IgD-negative memory B cell (primary cell): ENCODE data around the gene FAAH. TPM values are rescaled to one million over a fixed set of nuclear protein-coding genes. Genes with fewer than 3 reads are reported as not detected.

Experiments
- H3K27ac Mint-ChIP-seq, 3 donors: one replicate each; pipeline ENCODE4 v1.8.0; 2020 to 2022; ENCODE audit warnings: mild to moderate bottlenecking in 3 of 3, mixed read lengths in 3 of 3, moderate library complexity in 1 of 3
- H3K27me3 Mint-ChIP-seq: one replicate; pipeline ENCODE4 v1.8.0; 2021; ENCODE audit warnings: mixed read lengths
- H3K36me3 Mint-ChIP-seq: one replicate; pipeline ENCODE4 v1.8.0; 2020; ENCODE audit warnings: mild to moderate bottlenecking, mixed read lengths
- H3K4me1 Mint-ChIP-seq, 3 donors: one replicate each; pipeline ENCODE4 v1.8.0; 2020 to 2022; ENCODE audit warnings: mixed read lengths in 3 of 3, mild to moderate bottlenecking in 1 of 3
- H3K4me3 Mint-ChIP-seq, 4 donors: one replicate each; pipeline ENCODE4 v1.8.0; 2020 to 2022; ENCODE audit warnings: mild to moderate bottlenecking in 4 of 4, mixed read lengths in 4 of 4, moderate library complexity in 3 of 4
- H3K9me3 Mint-ChIP-seq, 3 donors: one replicate each; pipeline ENCODE4 v1.8.0; 2020 to 2021; ENCODE audit warnings: mixed read lengths in 3 of 3, mild to moderate bottlenecking in 1 of 3
- polyA plus RNA-seq: library from polyadenylated mRNA; unstranded; fragments of 300-500 nt; fragmentation: Illumina TruSeq; gene quantifications from one replicate; pipeline ENCODE4 v1.2.3, GENCODE V29; 2021

FAAH gene
- polyA plus RNA-seq, 1 donor from 2014 or later, result 1.2 TPM

- Mint-ChIP-seq H3K4me3 (no peak overlapping the region), H3K27ac (no peak overlapping the region)
Observed at GRCh38 chr1:46379996-46380395, 14.1 kb upstream of the FAAH start.

GRCh38 chr1:46380508-46380907 lies 13.6 kb upstream of the FAAH start:
- H3K27ac Mint-ChIP-seq, result no peak overlapping the region
- peaks cover 2% of the 10 kb centered on the region for H3K27me3 Mint-ChIP-seq
- peaks cover 10% of the 10 kb centered on the region for H3K36me3 Mint-ChIP-seq
- no peaks in the 10 kb centered on the region for H3K4me1 Mint-ChIP-seq
- peaks cover 3 to 7% (median 3%) of the 10 kb centered on the region in 3 donors for H3K9me3 Mint-ChIP-seq
- H3K4me3 Mint-ChIP-seq, result no peak overlapping the region

More at GRCh38 chr1:46379996-46380395, 14.1 kb upstream of the FAAH start:
- H3K4me1 Mint-ChIP-seq, result no peaks in the 10 kb centered on the region
- H3K9me3 Mint-ChIP-seq, result peaks cover 2 to 7% (median 3%) of the 10 kb centered on the region in 3 donors
- peaks cover 2% of the 10 kb centered on the region for H3K27me3 Mint-ChIP-seq
- peaks cover 10% of the 10 kb centered on the region for H3K36me3 Mint-ChIP-seq

DNA sequence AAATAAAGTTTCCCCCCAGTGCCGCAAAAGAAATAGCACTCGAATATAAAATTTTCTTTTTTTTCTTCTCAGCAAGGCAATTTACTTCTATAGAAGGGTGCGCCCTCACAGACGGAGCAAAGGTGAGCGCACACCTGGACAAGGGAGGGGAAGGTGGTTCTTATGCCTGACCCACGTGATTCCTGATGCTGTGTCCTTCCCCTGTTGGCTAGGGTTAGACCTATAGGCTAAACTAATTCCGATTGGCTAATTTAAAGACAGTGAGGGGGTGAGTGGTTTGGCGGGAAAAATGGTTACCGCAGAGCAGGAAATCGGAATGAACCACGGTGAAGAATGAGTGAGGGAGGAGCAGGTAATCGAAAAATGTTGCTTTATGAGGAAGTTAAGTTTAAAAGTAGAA lies 607 bp upstream of the FAAH start:
- H3K27me3 Mint-ChIP-seq, result peaks cover 22% of the 10 kb centered on the region
- H3K27ac Mint-ChIP-seq, result no peak overlapping the region
- peak overlapping the region in 2 of 4 donors; percentile 79 for H3K4me3 Mint-ChIP-seq
- peaks cover 6 to 12% (median 7%) of the 10 kb centered on the region in 3 donors for H3K9me3 Mint-ChIP-seq
- peaks cover 0 to 4% (median 3%) of the 10 kb centered on the region in 3 donors for H3K4me1 Mint-ChIP-seq
- peaks cover 2% of the 10 kb centered on the region for H3K36me3 Mint-ChIP-seq

DNA sequence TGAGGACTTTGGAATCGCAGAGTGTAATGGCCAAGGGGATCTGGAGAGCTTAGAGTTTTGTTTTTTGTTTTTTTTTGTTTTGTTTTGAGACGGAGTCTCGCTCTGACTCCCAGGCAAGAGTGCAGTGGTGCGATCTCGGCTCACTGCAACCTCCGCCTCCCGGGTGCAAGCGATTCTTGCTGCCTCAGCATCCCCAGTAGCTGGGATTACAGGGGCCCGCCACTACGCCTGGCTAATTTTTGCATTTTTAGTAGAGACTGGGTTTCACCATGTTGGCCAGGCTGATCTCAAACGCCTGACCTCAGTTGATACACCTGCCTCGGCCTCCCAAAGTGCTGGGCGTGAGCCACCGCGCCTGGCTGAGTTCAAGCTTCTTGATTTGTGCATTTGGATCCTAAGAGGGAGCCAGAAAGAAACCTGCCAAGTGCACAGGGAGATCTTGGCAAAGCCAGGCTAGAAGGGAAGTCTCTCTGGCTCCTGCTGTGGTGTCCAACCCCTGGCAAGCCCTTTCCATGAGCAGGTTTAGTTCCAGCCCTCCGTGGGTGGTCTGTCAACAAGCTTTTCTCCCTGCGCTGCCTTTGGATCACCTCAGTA lies 852 bp downstream of the FAAH start:
- H3K9me3 Mint-ChIP-seq, result peaks cover 6 to 12% (median 7%) of the 10 kb centered on the region in 3 donors
- H3K36me3 Mint-ChIP-seq, result peaks cover 2% of the 10 kb centered on the region
- H3K4me1 Mint-ChIP-seq, result peaks cover 0 to 4% (median 3%) of the 10 kb centered on the region in 3 donors
- H3K27ac Mint-ChIP-seq, result no peak overlapping the region
- H3K27me3 Mint-ChIP-seq, result peaks cover 22% of the 10 kb centered on the region
- peak overlapping the region in 3 of 4 donors; percentile 29 to 69 (median 52) for H3K4me3 Mint-ChIP-seq

DNA sequence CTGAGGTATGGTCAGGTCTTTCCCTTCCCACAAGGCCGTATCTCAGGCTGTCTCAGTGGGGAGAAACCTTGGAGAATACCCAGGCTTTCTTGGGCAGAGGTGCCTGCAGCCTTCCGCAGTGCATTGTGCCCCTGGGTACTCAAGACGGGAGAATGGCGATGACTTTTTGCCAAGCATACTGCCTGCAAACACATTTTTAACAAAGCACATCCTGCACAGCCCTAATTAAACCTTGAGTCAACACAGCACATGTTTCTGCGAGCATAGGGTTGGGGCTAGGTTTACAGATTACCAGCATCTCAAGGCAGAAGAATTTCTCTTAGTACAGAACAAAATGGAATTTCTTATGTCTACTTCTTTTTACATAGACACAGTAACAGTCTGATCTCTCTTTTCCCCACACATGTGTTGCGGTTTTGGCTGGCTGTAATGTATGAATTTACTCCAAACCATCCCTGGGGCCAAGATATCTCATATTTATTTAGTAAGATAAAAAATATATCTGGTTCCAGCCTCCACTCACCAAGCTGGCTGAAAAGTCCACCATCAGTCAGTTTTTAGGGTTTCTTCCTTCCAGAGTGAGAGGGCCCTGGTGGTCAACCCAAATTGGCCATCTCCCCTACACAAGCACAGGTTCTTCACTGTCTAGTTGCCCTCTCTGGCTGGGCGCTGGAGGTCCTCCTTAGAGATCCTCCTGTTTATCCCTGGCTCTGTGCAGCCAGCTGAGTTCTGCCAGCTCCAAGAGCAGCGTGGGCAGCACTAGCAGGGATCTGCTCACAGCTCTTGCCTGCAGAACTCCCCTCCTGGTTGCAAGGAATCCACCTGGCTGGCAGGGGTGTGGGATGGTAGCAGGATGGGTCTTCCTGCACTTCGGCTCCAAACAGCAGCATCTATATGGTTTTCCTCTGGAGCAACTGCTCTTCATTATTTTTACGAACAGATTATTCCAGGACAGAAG lies 2.6 kb downstream of the FAAH start:
- H3K4me1 Mint-ChIP-seq, result peaks cover 0 to 4% (median 3%) of the 10 kb centered on the region in 3 donors
- H3K4me3 Mint-ChIP-seq, result no peak overlapping the region
- H3K27me3 Mint-ChIP-seq, result peaks cover 24% of the 10 kb centered on the region
- no peak overlapping the region for H3K27ac Mint-ChIP-seq
- H3K9me3 Mint-ChIP-seq, result peaks cover 6 to 12% (median 7%) of the 10 kb centered on the region in 3 donors
- peaks cover 2% of the 10 kb centered on the region for H3K36me3 Mint-ChIP-seq

DNA sequence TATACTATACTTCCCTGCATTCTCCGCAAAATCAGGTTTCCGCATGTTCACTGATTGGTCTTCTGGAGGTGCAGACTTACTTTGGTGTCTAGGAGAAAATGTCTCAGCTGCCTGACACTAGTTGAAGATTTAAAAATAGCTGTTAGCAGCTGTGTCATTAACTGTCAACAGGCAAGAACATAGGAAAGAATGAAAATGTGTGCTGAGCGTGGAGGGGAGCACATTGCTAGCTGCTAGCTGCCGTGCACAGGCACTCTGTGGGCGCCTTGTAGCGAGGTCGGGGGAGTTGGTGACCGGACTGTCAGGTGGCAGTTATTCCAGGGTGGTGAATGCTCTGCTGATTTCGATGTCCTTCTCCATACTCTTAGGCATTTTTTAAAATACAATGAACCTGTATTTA lies 5.2 kb downstream of the FAAH start:
- Mint-ChIP-seq H3K36me3 (peaks cover 5% of the 10 kb centered on the region), H3K4me1 (peaks cover 0 to 8% (median 3%) of the 10 kb centered on the region in 3 donors), H3K9me3 (no peaks in the 10 kb centered on the region), H3K27ac (no peak overlapping the region), H3K4me3 (peak overlapping the region in 1 of 4 donors; percentile 44), H3K27me3 (peaks cover 20% of the 10 kb centered on the region)

DNA sequence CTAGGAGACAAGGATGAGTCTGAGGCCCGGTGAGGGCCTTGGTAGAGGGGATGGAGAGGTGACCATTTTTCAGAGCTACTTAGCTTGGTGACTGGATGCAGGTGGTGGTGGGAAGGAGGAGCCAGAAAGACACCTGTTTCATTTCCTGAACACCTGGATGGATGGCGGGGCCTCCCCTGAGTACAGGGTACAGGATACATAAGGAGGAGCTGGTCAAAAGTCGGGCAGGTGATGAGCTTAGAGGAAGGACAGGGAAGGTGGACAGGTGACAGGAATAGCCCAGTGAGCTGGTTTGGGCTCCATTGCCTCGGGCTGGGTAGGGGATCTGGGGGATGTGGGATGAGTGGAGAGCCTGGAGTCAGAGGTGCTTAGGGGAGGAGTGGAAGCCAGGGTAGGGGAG lies 6.3 kb downstream of the FAAH start:
- Mint-ChIP-seq H3K4me1 (peaks cover 0 to 4% (median 0%) of the 10 kb centered on the region in 3 donors), H3K4me3 (no peak overlapping the region), H3K36me3 (peaks cover 4% of the 10 kb centered on the region), H3K9me3 (no peaks in the 10 kb centered on the region), H3K27me3 (peaks cover 12% of the 10 kb centered on the region), H3K27ac (no peak overlapping the region)

DNA sequence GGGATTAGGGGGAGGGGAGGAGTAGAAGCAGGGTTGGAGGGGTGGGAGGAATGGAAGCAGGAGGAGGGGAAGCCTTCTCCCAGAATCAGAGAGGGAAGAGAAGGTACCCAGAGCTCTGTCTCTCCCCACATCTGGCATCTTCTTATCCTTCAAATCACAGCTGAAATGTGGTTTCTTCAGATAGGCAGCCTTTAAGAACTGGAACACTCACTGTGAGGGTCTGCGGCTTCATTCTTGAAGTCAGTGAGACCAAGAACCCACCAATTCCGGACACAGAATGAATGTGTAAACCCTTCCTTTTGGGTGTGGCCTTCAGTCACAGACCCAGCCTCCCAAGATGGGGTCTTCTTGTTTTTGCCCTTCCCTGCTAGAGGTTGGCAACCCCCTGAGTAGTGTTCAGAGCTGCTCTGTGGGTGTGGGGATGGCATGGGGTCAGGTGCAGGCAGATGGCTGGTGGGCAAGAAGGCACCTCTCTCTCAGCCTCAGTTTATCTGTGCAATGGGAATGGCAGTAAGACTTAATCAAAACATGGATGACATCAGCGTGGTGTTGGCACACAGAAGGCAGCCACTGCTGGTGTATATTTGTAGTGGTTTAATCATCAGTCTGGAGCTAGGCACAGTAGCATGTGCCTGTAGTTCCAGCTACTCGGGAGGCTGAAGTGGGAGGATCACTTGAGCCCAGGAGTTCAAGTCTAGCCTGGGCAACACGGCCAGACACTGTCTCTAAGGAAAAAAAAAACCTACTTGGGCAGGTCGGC lies 7.2 kb downstream of the FAAH start:
- peaks cover 0 to 4% (median 0%) of the 10 kb centered on the region in 3 donors for H3K4me1 Mint-ChIP-seq
- peaks cover 2% of the 10 kb centered on the region for H3K36me3 Mint-ChIP-seq
- no peaks in the 10 kb centered on the region for H3K9me3 Mint-ChIP-seq
- peaks cover 6% of the 10 kb centered on the region for H3K27me3 Mint-ChIP-seq
- peak overlapping the region in 1 of 4 donors; percentile 36 for H3K4me3 Mint-ChIP-seq
- no peak overlapping the region for H3K27ac Mint-ChIP-seq

DNA sequence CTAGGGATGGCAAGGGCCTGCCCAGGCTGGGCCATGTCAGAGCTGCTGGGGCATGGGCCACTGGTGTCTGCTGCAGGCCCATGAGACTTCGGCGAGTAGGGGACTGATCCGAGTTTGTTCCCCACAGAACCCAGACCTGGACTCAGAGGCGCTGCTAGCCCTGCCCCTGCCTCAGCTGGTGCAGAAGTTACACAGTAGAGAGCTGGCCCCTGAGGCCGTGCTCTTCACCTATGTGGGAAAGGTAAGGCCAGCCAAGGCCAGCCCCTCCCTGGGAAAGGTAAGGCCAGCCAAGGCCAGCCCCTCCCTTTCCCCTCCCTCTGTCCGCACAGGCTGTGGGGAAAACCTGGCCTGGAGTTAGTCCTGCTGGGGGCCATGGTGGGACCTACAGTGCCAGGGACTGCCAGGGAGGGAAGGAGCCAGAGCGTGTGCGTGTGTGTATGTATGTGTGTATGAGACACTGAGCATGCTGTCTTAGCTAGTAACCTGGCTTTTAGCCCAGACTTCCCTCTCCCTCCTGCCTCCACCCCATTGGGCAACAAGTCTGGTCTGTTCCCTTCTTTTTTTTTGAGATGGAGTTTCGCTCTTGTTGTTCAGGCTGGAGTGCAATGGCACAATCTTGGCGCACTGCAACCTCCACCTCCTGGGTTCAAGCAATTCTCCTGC lies 8.0 kb downstream of the FAAH start:
- no peak overlapping the region for H3K27ac Mint-ChIP-seq
- no peak overlapping the region for H3K4me3 Mint-ChIP-seq
- H3K27me3 Mint-ChIP-seq, result peaks cover 6% of the 10 kb centered on the region
- no peaks in the 10 kb centered on the region for H3K9me3 Mint-ChIP-seq
- H3K4me1 Mint-ChIP-seq, result peaks cover 0 to 4% (median 0%) of the 10 kb centered on the region in 3 donors
- H3K36me3 Mint-ChIP-seq, result peaks cover 2% of the 10 kb centered on the region

DNA sequence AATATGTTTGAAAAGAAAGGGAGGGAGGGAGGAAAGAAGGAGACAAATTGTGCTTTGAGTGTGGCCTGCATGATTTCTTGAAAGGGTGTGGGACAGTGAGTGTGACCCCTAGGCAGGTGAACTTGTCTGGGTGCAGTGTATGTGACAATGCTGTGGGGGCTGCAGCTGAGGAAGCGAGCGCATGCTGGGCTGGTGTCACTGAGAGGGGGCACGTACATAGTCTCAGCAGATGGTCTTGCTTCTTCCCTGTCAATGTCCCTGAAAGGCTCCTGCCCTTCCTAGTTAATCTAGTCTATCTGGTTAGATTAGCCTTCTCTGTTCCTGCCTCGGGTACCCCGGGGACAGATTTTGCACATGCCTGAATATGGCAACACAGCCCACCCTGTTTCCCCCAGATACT lies 9.8 kb downstream of the FAAH start:
- H3K9me3 Mint-ChIP-seq, result no peaks in the 10 kb centered on the region
- peaks cover 2% of the 10 kb centered on the region for H3K27me3 Mint-ChIP-seq
- peaks cover 0 to 4% (median 0%) of the 10 kb centered on the region in 3 donors for H3K4me1 Mint-ChIP-seq
- H3K4me3 Mint-ChIP-seq, result no peak overlapping the region
- peaks cover 2% of the 10 kb centered on the region for H3K36me3 Mint-ChIP-seq
- H3K27ac Mint-ChIP-seq, result no peak overlapping the region

GRCh38 chr1:46404482-46405196 lies 10.5 kb downstream of the FAAH start:
- H3K9me3 Mint-ChIP-seq, result no peaks in the 10 kb centered on the region
- no peak overlapping the region for H3K4me3 Mint-ChIP-seq
- peaks cover 2% of the 10 kb centered on the region for H3K36me3 Mint-ChIP-seq
- peaks cover 0 to 4% (median 0%) of the 10 kb centered on the region in 3 donors for H3K4me1 Mint-ChIP-seq
- H3K27me3 Mint-ChIP-seq, result peaks cover 2% of the 10 kb centered on the region
- H3K27ac Mint-ChIP-seq, result no peak overlapping the region

- H3K27ac Mint-ChIP-seq, result no peak overlapping the region
- H3K4me3 Mint-ChIP-seq, result no peak overlapping the region
- peaks cover 2% of the 10 kb centered on the region for H3K27me3 Mint-ChIP-seq
- peaks cover 0 to 4% (median 0%) of the 10 kb centered on the region in 3 donors for H3K4me1 Mint-ChIP-seq
- H3K36me3 Mint-ChIP-seq, result peaks cover 2% of the 10 kb centered on the region
- H3K9me3 Mint-ChIP-seq, result no peaks in the 10 kb centered on the region
Observed at GRCh38 chr1:46405197-46405555, 11.1 kb downstream of the FAAH start.

- Mint-ChIP-seq H3K4me3 (no peak overlapping the region), H3K4me1 (peaks cover 0 to 4% (median 0%) of the 10 kb centered on the region in 3 donors), H3K27me3 (no peaks in the 10 kb centered on the region), H3K27ac (no peak overlapping the region), H3K9me3 (no peaks in the 10 kb centered on the region), H3K36me3 (peaks cover 2% of the 10 kb centered on the region)
Observed at GRCh38 chr1:46405724-46406123, 11.6 kb downstream of the FAAH start.
